AG09309 (cell line): ENCODE measurements around the gene ZBTB47.

ENCODE experiments used
- DNase-seq: peaks from one replicate; pipeline ENCODE4 v3.0.0-alpha.2; 2010; ENCODE audit warnings: low read depth
- H3K4me3 ChIP-seq: 2 replicates; pipeline ENCODE4 v1.5.1; 2011; ENCODE audit warnings: mild to moderate bottlenecking, low read depth, low read length, moderate library complexity; ENCODE audit not compliant: control insufficient read depth
- TF ChIP-seq, protein P1 (sequence below): IDR thresholded peaks from 2 replicates; pipeline ENCODE4 v1.5.1; 2011; ENCODE audit warnings: mild to moderate bottlenecking, low read depth, low read length, inconsistent platforms; ENCODE audit not compliant: insufficient read depth, control insufficient read depth; ENCODE audit errors: missing control alignments

ZBTB47 gene

DNA sequence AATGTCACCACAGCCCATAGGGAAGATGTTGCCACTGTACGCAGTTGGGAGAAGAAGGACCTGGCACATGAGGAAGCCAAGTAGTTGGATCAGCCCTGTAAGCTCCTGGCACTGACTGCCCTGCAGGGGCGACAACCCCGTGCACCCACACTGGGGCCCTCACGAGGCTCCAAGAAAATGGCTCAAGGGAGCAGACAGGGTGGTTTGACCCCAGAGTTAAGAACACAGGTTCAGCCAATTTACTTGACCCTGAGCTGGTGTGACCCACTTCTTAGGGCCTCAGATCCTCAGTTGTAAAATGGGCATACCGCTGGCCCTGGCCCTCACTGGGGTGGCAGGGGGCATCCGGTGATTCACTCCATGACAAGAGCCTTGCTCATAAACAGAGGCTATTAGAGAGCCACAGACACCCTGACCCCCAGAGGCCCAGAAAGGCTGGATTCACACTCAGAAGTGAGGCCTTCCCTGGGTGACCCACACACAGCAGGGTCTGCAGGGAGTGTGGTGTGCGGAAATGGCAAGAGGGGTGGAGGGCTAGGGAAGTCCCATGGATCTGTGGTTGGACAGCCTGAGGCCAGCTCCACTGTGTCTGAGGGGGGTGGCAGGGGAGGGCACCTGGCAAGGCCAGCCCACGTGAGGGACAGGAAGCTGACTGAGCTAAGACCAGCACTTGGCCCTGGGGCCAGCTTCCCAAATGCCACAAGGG, 50.8 kb downstream of the ZBTB47 start:
- DNase-seq, result no peak
- H3K4me3 ChIP-seq, result no peak overlapping the region
- TF ChIP-seq, protein P1, sequence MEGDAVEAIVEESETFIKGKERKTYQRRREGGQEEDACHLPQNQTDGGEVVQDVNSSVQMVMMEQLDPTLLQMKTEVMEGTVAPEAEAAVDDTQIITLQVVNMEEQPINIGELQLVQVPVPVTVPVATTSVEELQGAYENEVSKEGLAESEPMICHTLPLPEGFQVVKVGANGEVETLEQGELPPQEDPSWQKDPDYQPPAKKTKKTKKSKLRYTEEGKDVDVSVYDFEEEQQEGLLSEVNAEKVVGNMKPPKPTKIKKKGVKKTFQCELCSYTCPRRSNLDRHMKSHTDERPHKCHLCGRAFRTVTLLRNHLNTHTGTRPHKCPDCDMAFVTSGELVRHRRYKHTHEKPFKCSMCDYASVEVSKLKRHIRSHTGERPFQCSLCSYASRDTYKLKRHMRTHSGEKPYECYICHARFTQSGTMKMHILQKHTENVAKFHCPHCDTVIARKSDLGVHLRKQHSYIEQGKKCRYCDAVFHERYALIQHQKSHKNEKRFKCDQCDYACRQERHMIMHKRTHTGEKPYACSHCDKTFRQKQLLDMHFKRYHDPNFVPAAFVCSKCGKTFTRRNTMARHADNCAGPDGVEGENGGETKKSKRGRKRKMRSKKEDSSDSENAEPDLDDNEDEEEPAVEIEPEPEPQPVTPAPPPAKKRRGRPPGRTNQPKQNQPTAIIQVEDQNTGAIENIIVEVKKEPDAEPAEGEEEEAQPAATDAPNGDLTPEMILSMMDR, result no peak

DNA sequence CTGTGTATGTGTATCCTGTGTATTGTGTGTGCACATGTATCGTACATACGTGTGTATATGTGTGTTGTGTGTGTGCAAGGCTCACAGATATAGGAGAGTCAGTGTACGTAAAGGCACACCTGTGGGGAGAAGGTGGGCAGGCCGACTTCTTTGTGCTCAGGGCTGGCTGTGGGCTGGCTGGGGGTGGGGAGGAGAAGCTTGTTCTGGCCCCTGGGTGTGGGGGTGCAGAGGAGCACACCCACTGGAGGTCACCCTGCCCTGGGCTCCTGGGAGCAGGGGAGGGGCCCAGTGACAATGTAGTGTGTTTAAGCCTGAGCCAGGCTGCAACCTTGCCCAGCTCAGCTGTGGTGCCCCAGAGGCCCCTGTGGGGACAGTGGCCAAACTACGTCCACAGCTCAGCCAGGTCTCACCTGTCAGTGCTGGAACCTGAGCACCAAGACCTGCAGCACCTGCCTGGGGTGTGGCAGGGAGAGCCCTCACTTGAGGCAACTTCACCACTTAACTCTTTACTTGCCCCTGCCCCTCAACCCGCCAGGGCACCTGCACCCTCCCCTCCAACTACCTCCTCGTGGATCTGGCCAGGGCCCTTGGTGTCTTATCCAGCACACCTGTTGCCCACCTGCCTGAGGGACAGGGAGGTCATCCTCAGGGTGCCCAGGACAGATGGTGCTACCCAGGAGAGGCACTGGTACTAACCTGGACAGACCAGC, 51.7 kb downstream of the ZBTB47 start:
- no peak overlapping the region for H3K4me3 ChIP-seq
- no peak for DNase-seq
- TF ChIP-seq, protein P1, result no peak

DNA sequence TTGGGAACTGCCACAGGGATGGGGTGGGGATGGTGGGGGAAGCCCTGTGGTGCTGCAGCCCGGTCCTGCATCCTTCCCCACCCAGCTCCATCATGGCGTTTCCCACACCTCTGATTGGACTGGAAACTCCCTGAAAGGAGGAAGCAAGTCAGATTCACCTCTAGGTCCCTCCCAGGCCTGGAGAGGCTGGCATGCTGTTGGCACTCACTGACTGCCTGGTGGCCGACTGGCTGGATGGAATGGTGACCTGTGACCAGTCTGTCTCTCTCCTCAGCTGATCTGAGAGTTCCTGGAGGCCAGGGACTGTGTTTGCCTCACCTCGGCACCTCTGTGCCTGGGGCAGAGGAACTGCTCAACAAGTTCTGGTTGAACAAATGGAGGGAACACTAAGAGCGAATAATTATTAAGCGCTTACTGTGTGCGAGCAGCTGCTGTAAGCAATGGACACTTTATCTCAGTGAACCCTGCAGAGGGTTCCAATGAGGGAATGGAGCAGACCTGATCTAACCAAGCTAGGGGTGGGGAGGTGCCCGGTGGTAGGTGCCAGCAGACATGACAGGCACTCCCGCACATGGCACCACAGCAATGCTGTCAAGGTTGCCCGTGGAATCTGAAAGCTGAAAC, 52.6 kb downstream of the ZBTB47 start:
- no peak for DNase-seq
- TF ChIP-seq, protein P1, result no peak

DNA sequence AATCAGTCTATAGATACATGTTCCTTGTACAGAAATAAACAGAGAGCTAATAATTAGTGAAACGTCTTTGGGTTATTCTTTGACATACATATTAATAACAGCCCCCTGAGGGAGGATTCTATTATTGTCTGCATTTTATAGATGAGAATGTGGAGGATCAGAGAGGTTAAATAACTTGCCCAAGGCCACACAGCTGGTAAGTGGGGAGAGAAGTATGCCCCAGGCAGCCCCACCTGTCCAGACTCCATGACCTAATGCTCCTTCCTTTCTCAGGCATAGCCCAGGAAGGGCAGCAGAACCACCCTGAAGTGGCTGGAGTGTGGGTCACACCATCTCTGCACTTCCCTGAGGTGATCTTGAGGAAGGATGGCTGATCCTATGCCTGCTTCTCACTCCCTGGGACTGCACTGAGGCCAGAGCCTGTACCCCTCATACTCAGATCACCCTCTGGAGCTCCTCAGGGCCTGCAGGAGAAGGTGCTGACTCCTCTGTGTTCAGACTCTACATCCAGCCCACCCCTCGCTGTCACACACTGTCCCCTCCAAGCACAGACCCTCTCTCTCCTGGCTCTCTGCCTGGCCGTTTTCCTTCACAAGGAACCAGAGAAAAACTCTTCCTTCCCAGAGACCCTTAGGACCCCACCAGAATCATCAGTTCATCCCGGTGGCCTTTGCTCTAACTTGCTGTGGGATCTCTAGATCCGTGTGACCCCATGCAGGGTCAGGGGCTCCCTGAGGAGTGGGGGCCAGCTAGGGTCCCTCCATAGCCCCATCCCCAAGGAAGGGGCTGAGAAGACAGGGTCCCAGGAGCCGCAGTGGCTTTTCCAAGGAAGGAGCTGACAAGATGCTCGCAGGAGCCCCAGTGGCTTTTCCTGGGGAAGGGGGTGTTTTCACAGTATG, 53.5 kb downstream of the ZBTB47 start:
- H3K4me3 ChIP-seq, result no peak overlapping the region
- TF ChIP-seq, protein P1, result no peak
- DNase-seq, result no peak

More for the DNA sequence above, 52.6 kb downstream of the ZBTB47 start:
- no peak overlapping the region for H3K4me3 ChIP-seq

DNA sequence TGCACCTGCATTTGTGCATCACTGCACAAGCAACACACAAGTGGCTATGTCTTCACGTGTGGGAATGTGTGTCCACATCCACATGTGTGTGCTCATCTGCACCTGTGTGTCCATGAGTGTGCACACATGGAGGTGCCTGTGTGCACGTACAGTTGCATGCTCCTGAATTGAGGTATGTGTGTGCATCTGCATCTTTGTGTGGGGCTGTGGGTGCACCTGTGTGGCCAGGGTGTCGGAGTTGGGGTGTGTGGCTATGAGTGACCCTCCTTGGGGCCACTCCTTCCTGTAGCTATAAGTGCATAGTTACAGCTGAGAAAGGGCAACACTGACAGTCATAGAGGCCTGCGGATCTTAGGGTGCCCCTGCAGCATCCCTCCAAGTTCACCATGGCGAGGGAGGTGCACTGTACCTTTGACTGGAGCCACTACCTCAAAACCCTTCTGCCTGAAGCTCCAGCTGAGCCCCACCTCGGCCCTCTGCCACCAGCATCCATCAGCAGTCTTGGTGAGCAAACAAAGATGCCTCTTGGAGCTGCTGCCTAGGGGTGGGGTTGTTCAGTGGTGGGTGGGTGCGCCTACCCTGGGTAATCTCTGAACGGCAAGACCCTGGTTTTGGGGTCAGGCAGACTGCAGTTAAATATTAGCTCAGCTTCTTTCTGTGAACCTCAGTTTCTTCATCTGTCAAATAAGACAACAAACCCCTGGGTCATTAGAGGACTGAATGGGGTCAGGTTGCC, 54.3 kb downstream of the ZBTB47 start:
- TF ChIP-seq, protein P1, result no peak
- H3K4me3 ChIP-seq, result no peak overlapping the region
- DNase-seq, result no peak
